HEK293 (cell line): ENCODE results near the gene SNX21.
A peak's percentile ranks its signal among the peaks of the same experiment; 100 is the strongest.

ENCODE experiments used
- CTCF ChIA-PET: fragments of 350-600 bp; formaldehyde crosslinking; extraction: SDS; loops from one replicate; lab custom pipeline; 2021; ENCODE audit warnings: antibody characterized with exemption; lab: Yijun Ruan, JAX
- POLR2A ChIA-PET: fragments of 300-600 bp; formaldehyde crosslinking; extraction: SDS; loops from one replicate; lab custom pipeline; 2020; ENCODE audit warnings: antibody characterized with exemption, inconsistent platforms; lab: Yijun Ruan, JAX
- H3K27ac ChIP-seq: fragments of 200-500 bp; sonication (Bioruptor generic); 2 replicates; pipeline ENCODE4 v1.5.1; 2014; ENCODE audit warnings: low read depth, low read length, control low read depth, inconsistent platforms; ENCODE audit errors: extremely low read depth
- H3K36me3 ChIP-seq, 2 experiments: fragments of 200-500 bp in 1 of 2; sonication (Bioruptor generic) in 1 of 2; 1 replicate in 1 of 2; 2 replicates in 1 of 2; pipeline ENCODE4 v1.5.1; 2014 to 2017; ENCODE audit warnings: inconsistent platforms in 2 of 2, low read length in 2 of 2; ENCODE audit not compliant: control insufficient read depth in 2 of 2, insufficient read depth in 1 of 2
- H3K4me1 ChIP-seq: fragments of 200-500 bp; sonication (Bioruptor generic); 2 replicates; pipeline ENCODE4 v1.5.1; 2014; ENCODE audit warnings: mild to moderate bottlenecking, low read length, inconsistent platforms; ENCODE audit not compliant: control insufficient read depth, insufficient read depth
- H3K4me3 ChIP-seq: 2 replicates; pipeline ENCODE4 v1.5.1; 2011; ENCODE audit warnings: low read depth, mild to moderate bottlenecking, control low read depth, low read length, moderate library complexity
- H3K9me3 ChIP-seq: fragments of 200-500 bp; sonication (Bioruptor generic); 2 replicates; pipeline ENCODE4 v1.5.1; 2014; ENCODE audit warnings: low read depth, low read length, inconsistent platforms; ENCODE audit not compliant: control insufficient read depth, insufficient read depth
- BCL11A ChIP-seq: fragments of 450-650 bp; formaldehyde crosslinking; IDR thresholded peaks from 2 replicates; pipeline ENCODE4 v1.5.1; 2016; ENCODE audit warnings: low read depth, missing biosample characterization, missing genetic modification characterization
- BCL11B ChIP-seq: fragments of 450-650 bp; formaldehyde crosslinking; IDR thresholded peaks from 2 replicates; pipeline ENCODE4 v1.5.1; 2016; ENCODE audit warnings: low read depth, missing biosample characterization, missing genetic modification characterization
- EGR2 ChIP-seq: fragments of 450-650 bp; formaldehyde crosslinking; IDR thresholded peaks from 2 replicates; pipeline ENCODE4 v1.5.1; 2016; ENCODE audit warnings: low read depth, missing biosample characterization, missing genetic modification characterization
- GLIS1 ChIP-seq: fragments of 450-650 bp; formaldehyde crosslinking; IDR thresholded peaks from 2 replicates; pipeline ENCODE4 v1.5.1; 2016; ENCODE audit warnings: missing biosample characterization, missing genetic modification characterization
- MZF1 ChIP-seq: fragments of 450-650 bp; formaldehyde crosslinking; IDR thresholded peaks from 2 replicates; pipeline ENCODE4 v1.5.1; 2017; ENCODE audit warnings: missing biosample characterization, missing genetic modification characterization, borderline replicate concordance
- REST ChIP-seq: fragments of 450-650 bp; formaldehyde crosslinking; IDR thresholded peaks from 2 replicates; pipeline ENCODE4 v1.5.1; 2016; ENCODE audit warnings: missing biosample characterization, missing genetic modification characterization
- SCRT2 ChIP-seq: fragments of 450-650 bp; formaldehyde crosslinking; IDR thresholded peaks from 2 replicates; pipeline ENCODE4 v1.5.1; 2016; ENCODE audit warnings: missing biosample characterization, missing genetic modification characterization
- TRIM28 ChIP-seq: IDR thresholded peaks from 2 replicates; pipeline ENCODE4 v1.6.1; 2011; ENCODE audit warnings: low read length, control low read depth, borderline replicate concordance
- ZNF221 ChIP-seq: fragments of 450-650 bp; formaldehyde crosslinking; IDR thresholded peaks from 2 replicates; pipeline ENCODE4 v1.5.1; 2017; ENCODE audit warnings: missing biosample characterization, missing genetic modification characterization, borderline replicate concordance
- ZNF248 ChIP-seq: fragments of 450-650 bp; formaldehyde crosslinking; IDR thresholded peaks from 2 replicates; pipeline ENCODE4 v1.5.1; 2017; ENCODE audit warnings: missing biosample characterization, missing genetic modification characterization
- ZNF26 ChIP-seq: fragments of 450-650 bp; formaldehyde crosslinking; IDR thresholded peaks from 2 replicates; pipeline ENCODE4 v1.5.1; 2016; ENCODE audit warnings: missing biosample characterization, missing genetic modification characterization
- ZNF391 ChIP-seq: fragments of 450-650 bp; formaldehyde crosslinking; IDR thresholded peaks from 2 replicates; pipeline ENCODE4 v1.5.1; 2016; ENCODE audit warnings: low read depth, missing biosample characterization, missing genetic modification characterization, borderline replicate concordance
- ZNF404 ChIP-seq: fragments of 450-650 bp; formaldehyde crosslinking; IDR thresholded peaks from 2 replicates; pipeline ENCODE4 v1.5.1; 2017; ENCODE audit warnings: missing biosample characterization, missing genetic modification characterization
- ZNF449 ChIP-seq: fragments of 450-650 bp; formaldehyde crosslinking; IDR thresholded peaks from 2 replicates; pipeline ENCODE4 v1.5.1; 2017; ENCODE audit warnings: missing biosample characterization, mild to moderate bottlenecking, missing genetic modification characterization, moderate library complexity
- ZNF501 ChIP-seq: fragments of 450-650 bp; formaldehyde crosslinking; IDR thresholded peaks from 2 replicates; pipeline ENCODE4 v1.5.1; 2016; ENCODE audit warnings: missing biosample characterization, missing genetic modification characterization
- ZNF513 ChIP-seq: fragments of 450-650 bp; IDR thresholded peaks from 2 replicates; pipeline ENCODE4 v1.5.1; 2018; ENCODE audit warnings: missing biosample characterization, missing genetic modification characterization
- ZNF571 ChIP-seq: fragments of 450-650 bp; formaldehyde crosslinking; IDR thresholded peaks from 2 replicates; pipeline ENCODE4 v1.5.0; 2017; ENCODE audit warnings: missing biosample characterization, missing genetic modification characterization
- ZNF626 ChIP-seq: fragments of 450-650 bp; sonication (Bioruptor Pico); formaldehyde crosslinking; IDR thresholded peaks from 2 replicates; pipeline ENCODE4 v1.5.1; 2018; ENCODE audit warnings: missing biosample characterization, missing genetic modification characterization, inconsistent platforms
- ZNF629 ChIP-seq: fragments of 450-650 bp; formaldehyde crosslinking; IDR thresholded peaks from 2 replicates; pipeline ENCODE4 v1.5.1; 2017; ENCODE audit warnings: missing biosample characterization, missing genetic modification characterization
- ZNF701 ChIP-seq: fragments of 450-650 bp; formaldehyde crosslinking; IDR thresholded peaks from 2 replicates; pipeline ENCODE4 v1.5.1; 2016; ENCODE audit warnings: missing biosample characterization, missing genetic modification characterization
- ZNF747 ChIP-seq: fragments of 450-650 bp; formaldehyde crosslinking; IDR thresholded peaks from 2 replicates; pipeline ENCODE4 v1.5.1; 2016; ENCODE audit warnings: missing biosample characterization, missing genetic modification characterization
- ZSCAN23 ChIP-seq: fragments of 450-650 bp; formaldehyde crosslinking; IDR thresholded peaks from 2 replicates; pipeline ENCODE4 v1.5.1; 2016; ENCODE audit warnings: missing biosample characterization, missing genetic modification characterization
- ZSCAN5A ChIP-seq: fragments of 450-650 bp; formaldehyde crosslinking; IDR thresholded peaks from 2 replicates; pipeline ENCODE4 v1.5.1; 2016; ENCODE audit warnings: missing biosample characterization, missing genetic modification characterization
- ZXDB ChIP-seq: fragments of 450-650 bp; formaldehyde crosslinking; IDR thresholded peaks from 2 replicates; pipeline ENCODE4 v1.5.1; 2016; ENCODE audit warnings: missing biosample characterization, missing genetic modification characterization

SNX21 gene

GRCh38 chr20:45853484-45853883 lies 19.9 kb downstream of the SNX21 start:
- no peak for TF ChIP-seq ZNF626 (tag by site-specific recombination)
- Histone ChIP-seq H3K4me3 (no peak overlapping the region), H3K9me3 (no peaks in the 10 kb centered on the region), H3K4me1 (no peaks in the 10 kb centered on the region), H3K36me3 (peaks cover 0 to 35% of the 10 kb centered on the region in 2 experiments; a peak in 2 of 3 replicates), H3K27ac (no peak overlapping the region)
- POLR2A ChIA-PET: interaction anchor here (0.9 kb wide), 1 partner anchor 27 kb away, joined by 3 read pairs; the partner anchor contains the start of gene ZSWIM1
- CTCF ChIA-PET: no interaction called here

- peak within 1 kb of the TSS; percentile 60 for H3K4me3 ChIP-seq
- H3K9me3 ChIP-seq: no peaks in the 10 kb centered on the region
- CTCF ChIA-PET: interaction anchor here (0.6 to 2.5 kb wide), 4 partner anchors 25 to 113 kb away, joined by 3 to 8 read pairs (median 5); no protein-coding TSS in a partner anchor
- POLR2A ChIA-PET: interaction anchor here (0.9 to 2.6 kb wide), 7 partner anchors 12 to 77 kb away, joined by 3 to 21 read pairs (median 4); partner anchors contain the start of genes PCIF1, SNX21 and ZSWIM1
- H3K27ac ChIP-seq: peak within 1 kb of the TSS; percentile 59; the same call in 1 of the 2 replicates
- peaks cover 5% of the 10 kb centered on the region for H3K4me1 ChIP-seq
- H3K36me3 ChIP-seq: peaks cover 0 to 16% of the 10 kb centered on the region in 2 experiments; a peak in 1 of 3 replicates
- TF ChIP-seq EGR2 (peak; percentile 76), ZSCAN5A (tag by site-specific recombination) (no peak), GLIS1 (tag by site-specific recombination) (peak; percentile 30), TRIM28 (no peak), REST (tag by site-specific recombination) (peak; percentile 35; the same call in 1 of the 2 replicates), ZXDB (peak; percentile 82), ZNF221 (tag by site-specific recombination) (no peak), ZNF26 (tag by site-specific recombination) (no peak), ZNF248 (no peak), BCL11B (tag by site-specific recombination) (0 out of 2 replicates have a peak, but pooled peaks have one; percentile 57), MZF1 (tag by site-specific recombination) (no peak), BCL11A (tag by site-specific recombination) (peak; percentile 91), ZNF449 (no peak), ZNF629 (tag by site-specific recombination) (peak; percentile 38; the same call in 1 of the 2 replicates), ZNF747 (no peak), ZNF501 (no peak), ZNF391 (tag by site-specific recombination) (0 out of 2 replicates have a peak, but pooled peaks have one; percentile 50), ZSCAN23 (tag by site-specific recombination) (0 out of 2 replicates have a peak, but pooled peaks have one; percentile 26), ZNF513 (no peak), ZNF701 (tag by site-specific recombination) (no peak), ZNF404 (tag by site-specific recombination) (no peak), SCRT2 (tag by site-specific recombination) (no peak), ZNF571 (no peak)
Measured at GRCh38 chr20:45857114-45857881, 23.7 kb downstream of the SNX21 start, which contains the start of the genes ACOT8 and ZSWIM3. Gene ACOT8 (minus strand): TSS chr20:45857392. CDS start chr20:45857315, 77 bp downstream. Gene ZSWIM3 (plus strand): TSS chr20:45857614. CDS start chr20:45857826, 212 bp downstream.
